Measurements from ENCODE around the gene MYO1D. TPM values are rescaled to one million over a fixed set of nuclear protein-coding genes. Genes with fewer than 3 reads are reported as not detected.

Gene MYO1D
- total and polyA plus RNA-seq, 7 donors, result 6.2 to 184 (median 21.6) TPM

DNA sequence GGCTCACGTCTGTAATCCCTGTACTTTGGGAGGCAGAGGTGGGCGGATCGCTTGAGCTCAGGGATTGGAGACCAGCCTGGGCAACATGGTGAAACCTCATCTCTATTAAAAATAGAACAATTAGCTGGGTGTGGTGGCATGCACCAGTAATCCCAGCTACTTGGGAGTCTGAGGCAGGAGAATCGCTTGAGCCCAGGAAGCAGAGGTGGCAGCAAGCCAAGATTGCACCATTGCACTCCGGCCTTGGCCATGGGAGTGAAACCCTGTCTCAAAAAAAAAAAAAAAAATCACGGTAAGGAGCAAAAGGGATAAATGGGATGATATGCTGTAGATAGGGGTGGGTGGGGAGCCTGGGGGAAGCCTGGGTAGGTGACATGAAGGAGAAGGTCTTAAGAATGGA is 30.7 kb upstream of the MYO1D start:
- 58 to 86% methylated on average over 6 of the region's 6 CpGs for WGBS, 2 donors
- no peaks in the 10 kb centered on the region for H3K36me3 ChIP-seq
- intact Hi-C loops (cut with DNase I), result no loop called here
- no peaks in the 10 kb centered on the region for H3K9me3 ChIP-seq
- no peak overlapping the region for H3K4me3 ChIP-seq
- DNase-seq, result no peak
- no peak overlapping the region for H3K27ac ChIP-seq
- TF ChIP-seq EP300 (IDR thresholded peaks at IDR 0.05) (no peak), POLR2A (IDR thresholded peaks at IDR 0.05) (no peak), POLR2AphosphoS5 (IDR thresholded peaks at IDR 0.05) (no peak)
- TF ChIP-seq, protein P1, sequence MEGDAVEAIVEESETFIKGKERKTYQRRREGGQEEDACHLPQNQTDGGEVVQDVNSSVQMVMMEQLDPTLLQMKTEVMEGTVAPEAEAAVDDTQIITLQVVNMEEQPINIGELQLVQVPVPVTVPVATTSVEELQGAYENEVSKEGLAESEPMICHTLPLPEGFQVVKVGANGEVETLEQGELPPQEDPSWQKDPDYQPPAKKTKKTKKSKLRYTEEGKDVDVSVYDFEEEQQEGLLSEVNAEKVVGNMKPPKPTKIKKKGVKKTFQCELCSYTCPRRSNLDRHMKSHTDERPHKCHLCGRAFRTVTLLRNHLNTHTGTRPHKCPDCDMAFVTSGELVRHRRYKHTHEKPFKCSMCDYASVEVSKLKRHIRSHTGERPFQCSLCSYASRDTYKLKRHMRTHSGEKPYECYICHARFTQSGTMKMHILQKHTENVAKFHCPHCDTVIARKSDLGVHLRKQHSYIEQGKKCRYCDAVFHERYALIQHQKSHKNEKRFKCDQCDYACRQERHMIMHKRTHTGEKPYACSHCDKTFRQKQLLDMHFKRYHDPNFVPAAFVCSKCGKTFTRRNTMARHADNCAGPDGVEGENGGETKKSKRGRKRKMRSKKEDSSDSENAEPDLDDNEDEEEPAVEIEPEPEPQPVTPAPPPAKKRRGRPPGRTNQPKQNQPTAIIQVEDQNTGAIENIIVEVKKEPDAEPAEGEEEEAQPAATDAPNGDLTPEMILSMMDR (IDR thresholded peaks at IDR 0.05), result no peak
- no peaks in the 10 kb centered on the region for H3K27me3 ChIP-seq
- H3K4me1 ChIP-seq, result peaks cover 0 to 13% (median 9%) of the 10 kb centered on the region in 4 donors

DNA sequence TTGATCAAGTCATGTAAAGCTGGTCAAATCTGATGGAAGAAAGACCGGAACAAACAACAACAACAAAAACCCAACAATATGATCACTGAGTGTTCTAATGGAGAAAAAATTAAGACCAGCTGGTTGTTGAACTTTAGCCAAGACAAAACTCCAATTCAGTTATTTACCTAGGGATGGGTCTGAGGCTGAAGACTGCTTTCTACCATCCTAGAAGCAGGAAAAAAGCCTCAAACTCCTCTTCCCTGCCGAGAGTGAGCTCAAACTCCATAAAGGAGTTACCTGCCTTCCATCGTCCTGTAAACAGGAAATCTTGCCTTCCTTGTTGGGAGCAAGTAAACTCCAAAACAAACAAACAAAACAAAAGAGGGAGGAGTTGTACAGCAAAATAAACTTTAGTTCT is 28.0 kb upstream of the MYO1D start:
- TF ChIP-seq POLR2AphosphoS5 (IDR thresholded peaks at IDR 0.05) (no peak), EP300 (IDR thresholded peaks at IDR 0.05) (no peak), POLR2A (IDR thresholded peaks at IDR 0.05) (no peak)
- TF ChIP-seq, protein P1 (IDR thresholded peaks at IDR 0.05), result no peak
- no peaks in the 10 kb centered on the region for H3K36me3 ChIP-seq
- no peaks in the 10 kb centered on the region for H3K4me1 ChIP-seq
- H3K27ac ChIP-seq, result no peak overlapping the region
- no peaks in the 10 kb centered on the region for H3K9me3 ChIP-seq
- H3K4me3 ChIP-seq, result no peak overlapping the region
- no peaks in the 10 kb centered on the region for H3K27me3 ChIP-seq
- 29 to 75% methylated on average over 3 of the region's 3 CpGs for WGBS, 2 donors
- DNase-seq, result no peak
- intact Hi-C loops (cut with DNase I), result no loop called here

DNA sequence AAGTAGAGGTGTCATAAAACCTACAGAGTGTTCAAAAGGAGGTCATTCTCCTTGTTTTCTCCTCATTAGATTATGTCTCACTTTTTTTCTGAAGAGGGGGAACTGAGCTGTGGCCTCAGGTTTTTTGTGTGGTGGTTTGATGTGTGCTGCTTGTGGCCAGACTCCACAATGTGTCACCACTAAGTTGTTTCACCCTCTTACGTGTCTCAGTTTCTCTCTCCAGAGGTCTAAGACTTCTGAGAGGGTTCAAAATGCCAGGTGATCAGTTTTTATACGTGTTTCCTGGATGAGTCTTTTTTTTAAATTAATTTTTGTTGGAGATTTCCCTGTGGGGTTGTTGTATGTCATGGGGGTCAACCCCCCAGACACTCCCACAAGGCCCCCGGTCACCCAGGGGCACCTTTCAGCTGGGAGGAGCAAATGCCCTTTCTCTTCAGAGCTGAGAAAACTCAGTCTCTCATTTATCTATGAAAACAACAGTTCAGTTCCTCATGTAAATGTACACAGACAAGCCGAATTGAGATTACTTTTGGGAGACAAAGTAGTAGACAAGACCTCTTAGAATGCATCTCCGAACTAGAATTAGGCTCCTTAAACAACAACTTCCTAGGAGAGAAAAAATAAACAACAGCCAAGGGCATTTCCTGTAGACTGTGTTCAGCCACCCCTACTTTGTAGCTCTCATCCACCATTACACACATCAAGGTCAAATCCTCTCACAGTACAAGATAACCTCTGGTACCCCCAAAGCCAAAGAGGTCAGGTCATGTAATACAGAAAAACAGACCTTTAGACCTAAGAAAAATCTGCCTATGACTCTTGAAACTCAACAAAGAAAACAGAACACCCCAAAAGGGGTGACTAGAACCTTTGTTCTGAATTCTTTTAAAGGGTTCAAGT is 27.1 kb upstream of the MYO1D start:
- intact Hi-C loops (cut with DNase I), result no loop called here
- no peak overlapping the region for H3K27ac ChIP-seq
- H3K4me3 ChIP-seq, result no peak overlapping the region
- no peaks in the 10 kb centered on the region for H3K27me3 ChIP-seq
- no peak for DNase-seq
- H3K36me3 ChIP-seq, result no peaks in the 10 kb centered on the region
- TF ChIP-seq EP300 (IDR thresholded peaks at IDR 0.05) (no peak), POLR2A (IDR thresholded peaks at IDR 0.05) (no peak), POLR2AphosphoS5 (IDR thresholded peaks at IDR 0.05) (no peak)
- TF ChIP-seq, protein P1 (IDR thresholded peaks at IDR 0.05), result no peak
- H3K9me3 ChIP-seq, result no peaks in the 10 kb centered on the region
- WGBS, 2 donors, result 61 to 63% methylated on average over 5 of the region's 5 CpGs
- no peaks in the 10 kb centered on the region for H3K4me1 ChIP-seq

DNA sequence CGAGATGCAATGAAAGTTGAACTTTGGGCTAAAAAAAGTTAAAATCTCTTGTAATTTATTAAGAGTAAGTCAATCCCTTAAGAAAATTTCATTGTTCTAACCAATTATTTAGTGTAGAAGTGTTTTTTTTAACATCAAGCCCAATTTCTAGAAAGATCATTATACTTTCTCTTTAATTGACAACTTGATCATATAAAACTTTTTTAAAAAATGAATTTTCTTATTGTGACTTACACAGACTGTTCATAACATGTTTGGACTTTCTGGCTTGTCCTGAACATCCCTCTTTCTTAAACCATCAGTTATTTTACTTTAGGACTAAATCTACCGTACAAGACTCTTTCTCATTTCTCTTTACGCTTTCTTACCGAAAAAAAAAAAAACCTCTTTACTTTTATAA is 24.8 kb upstream of the MYO1D start:
- no peaks in the 10 kb centered on the region for H3K9me3 ChIP-seq
- no peak overlapping the region for H3K4me3 ChIP-seq
- no peak overlapping the region for H3K27ac ChIP-seq
- intact Hi-C loops (cut with DNase I), result no loop called here
- H3K27me3 ChIP-seq, result no peaks in the 10 kb centered on the region
- H3K36me3 ChIP-seq, result no peaks in the 10 kb centered on the region
- H3K4me1 ChIP-seq, result no peaks in the 10 kb centered on the region
- TF ChIP-seq POLR2AphosphoS5 (IDR thresholded peaks at IDR 0.05) (no peak), EP300 (IDR thresholded peaks at IDR 0.05) (no peak), POLR2A (IDR thresholded peaks at IDR 0.05) (no peak)
- TF ChIP-seq, protein P1 (IDR thresholded peaks at IDR 0.05), result no peak
- DNase-seq, result no peak
- WGBS, 2 donors, result 98% methylated on average over 4 of the region's 4 CpGs
